GM12891 (cell line): Measurements from ENCODE around the gene CDH4.
A peak's percentile ranks its signal among the peaks of the same experiment; 100 is the strongest.

ENCODE experiments used
- DNase-seq: peaks from one replicate; pipeline ENCODE4 v3.0.0; 2011; ENCODE audit warnings: low spot score; ENCODE audit not compliant: insufficient read length
- FAIRE-seq: peaks from 2 replicates; lab custom pipeline; 2011; peaks lifted over from hg19 to GRCh38; lab: Jason Lieb, UNC
- PAX5 ChIP-seq: IDR thresholded peaks from 2 replicates; pipeline ENCODE4 v1.6.1; 2011; ENCODE audit warnings: low read length, moderate library complexity, mild to moderate bottlenecking; ENCODE audit not compliant: insufficient read depth, severe bottlenecking
- POLR2A ChIP-seq: IDR thresholded peaks from 2 replicates; pipeline ENCODE4 v1.6.1; 2011; ENCODE audit warnings: low read depth, low read length, control low read depth
- POLR2AphosphoS5 ChIP-seq: IDR thresholded peaks from 2 replicates; pipeline ENCODE4 v1.6.1; 2011; ENCODE audit warnings: low read depth, low read length, control low read depth
- POU2F2 ChIP-seq: IDR thresholded peaks from 2 replicates; pipeline ENCODE4 v1.6.1; 2011; ENCODE audit warnings: low read depth, mild to moderate bottlenecking, control low read depth, low read length, moderate library complexity
- SPI1 ChIP-seq: IDR thresholded peaks from 2 replicates; pipeline ENCODE4 v1.6.1; 2011; ENCODE audit warnings: low read depth, low read length, control low read depth
- TAF1 ChIP-seq: IDR thresholded peaks from 2 replicates; pipeline ENCODE4 v1.6.1; 2011; ENCODE audit warnings: low read depth, low read length, control low read depth

CDH4 gene

DNA sequence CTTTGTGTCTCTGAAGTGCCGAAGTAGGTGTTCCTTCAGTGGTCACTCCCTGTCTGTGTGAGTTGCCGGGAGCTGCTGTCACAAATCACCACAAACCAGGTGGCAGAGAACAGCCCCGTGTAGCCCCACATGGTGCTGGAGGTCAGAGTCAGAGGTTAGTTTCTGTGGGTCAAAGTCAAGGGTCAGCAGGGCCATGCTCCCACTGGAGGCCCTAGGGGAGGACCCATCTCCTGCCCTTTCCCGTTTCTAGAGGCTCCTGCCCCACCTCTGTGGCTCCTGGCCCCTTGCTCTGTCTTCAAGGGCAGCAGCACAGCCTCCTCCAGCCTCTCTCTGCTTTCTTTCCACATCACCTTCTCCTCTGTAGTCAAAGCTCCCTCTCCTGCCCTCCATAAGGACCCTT is 549.4 kb downstream of the CDH4 start:
- DNase-seq (no peak), FAIRE-seq (no peak)
- no peak for TF ChIP-seq POU2F2
- TF ChIP-seq PAX5 = no peak
- TF ChIP-seq POLR2A = no peak
- TF ChIP-seq POLR2AphosphoS5 = no peak
- TF ChIP-seq SPI1 = no peak
- TF ChIP-seq TAF1 = no peak

- no peak for TF ChIP-seq POU2F2
- TF ChIP-seq POLR2AphosphoS5 = no peak
- TF ChIP-seq TAF1 = no peak
- no peak for DNase-seq
- no peak for FAIRE-seq
These were observed 549.9 kb downstream of the CDH4 start for GRCh38 chr20:61801857-61802442.

GRCh38 chr20:61802721-61803311 is 550.8 kb downstream of the CDH4 start:
- FAIRE-seq (no peak), DNase-seq (no peak)
- TF ChIP-seq POLR2A (no peak), PAX5 (no peak), POLR2AphosphoS5 (no peak), TAF1 (no peak), POU2F2 (no peak), SPI1 (no peak)

GRCh38 chr20:61803416-61803914 is 551.4 kb downstream of the CDH4 start:
- no peak for FAIRE-seq
- no peak for DNase-seq
- no peak for TF ChIP-seq SPI1
- TF ChIP-seq POLR2AphosphoS5 = no peak
- no peak for TF ChIP-seq TAF1
- no peak for TF ChIP-seq PAX5
- TF ChIP-seq POU2F2 = no peak
- no peak for TF ChIP-seq POLR2A

DNA sequence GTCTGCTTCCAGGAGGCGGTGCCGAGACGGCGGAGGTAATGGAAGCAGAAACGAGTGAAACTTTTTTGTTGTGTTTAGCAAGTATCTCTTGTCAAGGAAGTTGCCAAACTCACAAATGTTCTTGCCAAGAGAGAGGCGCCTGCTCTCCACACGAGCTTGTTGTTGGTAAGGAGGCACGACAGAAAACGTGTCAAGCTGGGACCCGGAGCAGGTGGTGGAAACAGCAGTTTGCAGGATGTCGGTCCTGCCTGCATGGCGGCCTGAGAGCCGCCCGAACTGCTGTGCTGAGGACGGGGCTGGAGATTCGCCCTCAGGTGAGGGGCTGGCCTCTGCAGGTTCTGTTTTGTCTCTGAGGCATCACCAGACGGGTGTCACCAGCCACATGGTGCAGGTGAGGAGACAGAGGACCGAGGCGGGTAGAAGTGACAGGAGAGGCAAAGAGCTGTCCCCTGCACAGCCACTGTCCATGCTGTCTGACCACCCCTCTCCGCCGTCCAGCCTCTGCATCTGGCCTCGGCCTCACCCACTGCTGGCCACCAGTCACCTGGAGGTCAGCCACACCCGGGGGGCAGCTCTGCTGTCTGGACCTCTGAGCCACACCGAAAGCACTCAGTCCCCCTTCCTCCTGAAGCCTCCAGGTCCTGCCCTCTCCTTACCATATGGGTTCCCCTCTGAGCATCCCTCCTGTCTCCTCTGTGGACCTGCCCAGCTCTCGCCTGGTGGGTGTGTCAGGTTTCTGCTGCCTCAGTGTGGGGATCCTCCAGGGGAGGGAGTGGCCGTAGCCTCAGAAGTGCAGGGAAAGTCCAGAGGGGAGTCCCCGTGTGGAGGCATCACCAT is 552.1 kb downstream of the CDH4 start:
- TF ChIP-seq POU2F2 = no peak
- no peak for TF ChIP-seq POLR2A
- TF ChIP-seq SPI1 = no peak
- TF ChIP-seq POLR2AphosphoS5 = no peak
- TF ChIP-seq PAX5 = no peak
- no peak for TF ChIP-seq TAF1
- DNase-seq (peak; percentile 48), FAIRE-seq (no peak)

GRCh38 chr20:61804752-61805295 is 552.8 kb downstream of the CDH4 start:
- TF ChIP-seq POU2F2 = no peak
- TF ChIP-seq POLR2A = no peak
- TF ChIP-seq POLR2AphosphoS5 = no peak
- TF ChIP-seq TAF1 = no peak
- TF ChIP-seq SPI1 = no peak
- TF ChIP-seq PAX5 = no peak
- DNase-seq (no peak), FAIRE-seq (no peak)

DNA sequence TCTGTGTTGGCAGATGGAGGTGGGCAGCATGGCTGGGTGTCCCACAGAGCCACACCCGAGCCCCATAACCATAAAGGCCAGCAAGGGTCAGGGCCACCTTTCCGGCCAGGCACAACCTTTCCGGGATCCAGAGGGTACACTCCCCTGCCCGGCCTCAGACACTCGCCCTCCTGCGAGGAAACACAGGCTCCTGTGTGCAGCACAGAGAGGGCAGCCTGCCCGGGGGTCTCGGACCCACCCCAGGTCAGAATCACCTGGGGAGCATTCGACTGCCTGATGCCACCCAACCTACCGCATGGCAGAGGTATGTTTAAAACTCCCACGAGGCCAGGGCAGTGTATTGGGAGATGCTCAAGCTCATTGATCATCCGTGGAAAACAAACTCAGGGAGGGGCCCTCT is 553.3 kb downstream of the CDH4 start:
- FAIRE-seq (no peak), DNase-seq (no peak)
- TF ChIP-seq POLR2A = no peak
- no peak for TF ChIP-seq TAF1
- TF ChIP-seq POLR2AphosphoS5 = no peak
- TF ChIP-seq PAX5 = no peak

DNA sequence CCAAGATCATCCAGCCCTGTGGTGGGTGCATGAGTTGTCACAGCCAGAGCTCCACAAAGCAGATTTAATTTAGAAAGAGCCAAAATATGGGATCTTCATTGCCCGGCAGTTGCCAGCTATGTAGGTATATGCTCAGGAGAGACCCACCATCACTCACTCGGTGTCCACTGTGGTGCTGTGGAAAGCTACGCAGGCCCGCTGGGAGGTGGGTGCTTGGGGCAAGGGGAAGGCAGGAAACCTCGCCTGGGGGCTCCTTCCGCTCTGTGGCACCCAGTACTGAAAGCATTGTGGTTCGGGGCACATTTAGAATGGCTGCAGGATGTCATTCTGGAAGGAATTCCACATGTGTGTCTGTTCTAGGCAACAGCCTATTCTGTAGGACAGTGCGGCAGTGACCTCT is 553.7 kb downstream of the CDH4 start:
- TF ChIP-seq POLR2A = no peak
- no peak for TF ChIP-seq PAX5
- no peak for TF ChIP-seq SPI1
- TF ChIP-seq TAF1 = no peak
- TF ChIP-seq POLR2AphosphoS5 = no peak
- TF ChIP-seq POU2F2 = no peak
- DNase-seq (no peak), FAIRE-seq (no peak)

GRCh38 chr20:61806314-61806713 is 554.3 kb downstream of the CDH4 start:
- TF ChIP-seq TAF1 = no peak
- no peak for TF ChIP-seq POLR2A
- no peak for TF ChIP-seq PAX5
- no peak for TF ChIP-seq SPI1
- FAIRE-seq = no peak
- DNase-seq = no peak

- TF ChIP-seq TAF1 = no peak
- no peak for TF ChIP-seq POLR2AphosphoS5
- no peak for TF ChIP-seq SPI1
- no peak for TF ChIP-seq PAX5
- TF ChIP-seq POLR2A = no peak
- no peak for TF ChIP-seq POU2F2
- FAIRE-seq = no peak
- no peak for DNase-seq
These were observed 554.9 kb downstream of the CDH4 start for GRCh38 chr20:61806995-61807394.
